Measurements from ENCODE around the gene EDRF1.

GRCh38 chr10:125782054-125782453 lies 62.5 kb downstream of the EDRF1 start:
- TF ChIP-seq, protein P1, sequence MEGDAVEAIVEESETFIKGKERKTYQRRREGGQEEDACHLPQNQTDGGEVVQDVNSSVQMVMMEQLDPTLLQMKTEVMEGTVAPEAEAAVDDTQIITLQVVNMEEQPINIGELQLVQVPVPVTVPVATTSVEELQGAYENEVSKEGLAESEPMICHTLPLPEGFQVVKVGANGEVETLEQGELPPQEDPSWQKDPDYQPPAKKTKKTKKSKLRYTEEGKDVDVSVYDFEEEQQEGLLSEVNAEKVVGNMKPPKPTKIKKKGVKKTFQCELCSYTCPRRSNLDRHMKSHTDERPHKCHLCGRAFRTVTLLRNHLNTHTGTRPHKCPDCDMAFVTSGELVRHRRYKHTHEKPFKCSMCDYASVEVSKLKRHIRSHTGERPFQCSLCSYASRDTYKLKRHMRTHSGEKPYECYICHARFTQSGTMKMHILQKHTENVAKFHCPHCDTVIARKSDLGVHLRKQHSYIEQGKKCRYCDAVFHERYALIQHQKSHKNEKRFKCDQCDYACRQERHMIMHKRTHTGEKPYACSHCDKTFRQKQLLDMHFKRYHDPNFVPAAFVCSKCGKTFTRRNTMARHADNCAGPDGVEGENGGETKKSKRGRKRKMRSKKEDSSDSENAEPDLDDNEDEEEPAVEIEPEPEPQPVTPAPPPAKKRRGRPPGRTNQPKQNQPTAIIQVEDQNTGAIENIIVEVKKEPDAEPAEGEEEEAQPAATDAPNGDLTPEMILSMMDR (optimal IDR thresholded peaks at IDR 0.05 in 1 of 3, IDR thresholded peaks at IDR 0.05 in 1 of 3, conservative IDR thresholded peaks at IDR 0.05 in 1 of 3; ENCODE audit: extremely low read depth in 1 of 3, insufficient read depth in 2 of 3, low read length in 3 of 3) = no peak
- no peak for TF ChIP-seq EZH2 (IDR thresholded peaks at IDR 0.05; ENCODE audit: low read length)

Measured in keratinocyte (primary cell).